H1 (cell line): ENCODE data around the gene JAKMIP1. TPM values are rescaled to one million over a fixed set of nuclear protein-coding genes. Genes with fewer than 3 reads are reported as not detected.

Experiments used
- EP300 ChIP-seq, 2 experiments: IDR thresholded peaks; 1 replicate in 1 of 2; 2 replicates in 1 of 2; pipeline ENCODE4 v1.6.1; 2011 to 2012; ENCODE audit warnings: low read depth in 2 of 2, low read length in 2 of 2, mild to moderate bottlenecking in 2 of 2, borderline replicate concordance in 1 of 2, inconsistent platforms in 1 of 2, moderate library complexity in 1 of 2
- polyA plus RNA-seq, 7 experiments: library from polyadenylated mRNA; depleted of rRNA in 3 of 7; stranded (reverse) in 5 of 7; unstranded in 2 of 7; fragments of >200 nt in 5 of 7; fragments of 200-250 nt in 2 of 7; gene quantifications; 1 replicate in 5 of 7; 2 replicates in 1 of 7; 4 replicates in 1 of 7; pipeline versions ENCODE4 v1.2.1 to v1.2.3, GENCODE V29; 2011 to 2013; ENCODE audit warnings: missing spikeins in 2 of 7, mixed read lengths in 2 of 7
- total RNA-seq: library from RNA; stranded (reverse); fragmentation: NEBNext Ultra II Directional; extraction: Animal tissue kit (Norgen Biotek cat#: 25700); gene quantifications from 2 replicates; pipeline ENCODE4 v1.2.1, GENCODE V29; 2021

The JAKMIP1 gene
- total and polyA plus RNA-seq, 2 of the 8 experiments (the other 6 are each of a cell fraction or from before 2014, with no cell fraction given) = 2.5 to 4.4 TPM

DNA sequence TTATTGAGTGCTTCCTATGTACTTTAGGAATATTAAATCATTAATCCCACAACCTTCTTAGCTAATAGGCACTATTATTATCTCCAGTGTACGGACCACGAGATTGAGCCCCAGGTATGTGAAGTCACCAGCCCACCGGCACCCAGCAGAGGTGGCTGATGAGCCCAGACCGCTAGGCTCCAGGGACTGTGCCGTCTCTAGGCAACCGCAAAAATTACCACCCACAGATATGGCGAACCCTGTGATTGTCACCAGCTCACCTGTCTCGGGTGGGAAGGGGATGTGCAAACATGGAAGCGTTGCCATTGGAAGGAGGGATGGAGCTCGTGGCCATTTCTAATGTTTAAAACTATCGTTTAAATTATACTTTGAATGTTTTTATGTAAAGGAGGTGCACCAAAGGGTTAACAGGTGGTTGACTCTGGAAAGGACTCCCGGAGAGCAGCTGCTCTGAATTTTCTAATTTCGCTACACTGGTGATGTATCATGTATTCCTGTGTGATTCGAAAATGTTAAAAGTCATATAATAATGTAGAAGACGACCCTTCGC lies 21.0 kb upstream of the JAKMIP1 start (continued):
- TF ChIP-seq EP300 (IDR thresholded peaks at IDR 0.05; ENCODE audit: borderline replicate concordance in 1 of 2, low read depth in 2 of 2, low read length in 2 of 2) = no peak
